Urinary bladder (tissue), 4 donors: Measurements from ENCODE around the gene SNAPC3. TPM values are rescaled to one million over a fixed set of nuclear protein-coding genes. Genes with fewer than 3 reads are reported as not detected.

Source experiments
- DNase-seq: peaks from one replicate; pipeline ENCODE4 v3.0.0-alpha.2; 2015; ENCODE audit errors: extremely low spot score
- H3K27ac ChIP-seq: one replicate; pipeline ENCODE4 v1.5.1; 2013; ENCODE audit warnings: low read depth, mild to moderate bottlenecking, moderate library complexity
- H3K36me3 ChIP-seq: one replicate; pipeline ENCODE4 v1.6.1; 2013; ENCODE audit warnings: mild to moderate bottlenecking, moderate library complexity; ENCODE audit not compliant: insufficient read depth
- H3K4me1 ChIP-seq: one replicate; pipeline ENCODE4 v1.6.1; 2013; ENCODE audit warnings: mild to moderate bottlenecking, moderate library complexity; ENCODE audit not compliant: insufficient read depth
- H3K4me3 ChIP-seq: one replicate; pipeline ENCODE4 v1.5.1; 2013; ENCODE audit warnings: low read depth, low read length
- WGBS: extraction: QIAGEN DNeasy Blood & Tissue Kit; methylation state at CpG from one replicate; pipeline ENCODE4 v1.1.7; 2013; 5-methylcytosine and 5-hydroxymethylcytosine counted together
- polyA plus RNA-seq: library from polyadenylated mRNA; stranded (reverse); fragments of 200-250 nt; gene quantifications from one replicate; pipeline ENCODE4 v1.2.3, GENCODE V29; 2013
- total RNA-seq: library from RNA; depleted of rRNA; stranded (reverse); fragments of >200 nt; gene quantifications from one replicate; pipeline ENCODE4 v1.2.3, GENCODE V29; 2014
- donor health status: healthy with polysubstance abuse.
- donor health status: healthy.

Gene SNAPC3
- total and polyA plus RNA-seq, 2 donors = 19.2 to 76.8 TPM

DNA sequence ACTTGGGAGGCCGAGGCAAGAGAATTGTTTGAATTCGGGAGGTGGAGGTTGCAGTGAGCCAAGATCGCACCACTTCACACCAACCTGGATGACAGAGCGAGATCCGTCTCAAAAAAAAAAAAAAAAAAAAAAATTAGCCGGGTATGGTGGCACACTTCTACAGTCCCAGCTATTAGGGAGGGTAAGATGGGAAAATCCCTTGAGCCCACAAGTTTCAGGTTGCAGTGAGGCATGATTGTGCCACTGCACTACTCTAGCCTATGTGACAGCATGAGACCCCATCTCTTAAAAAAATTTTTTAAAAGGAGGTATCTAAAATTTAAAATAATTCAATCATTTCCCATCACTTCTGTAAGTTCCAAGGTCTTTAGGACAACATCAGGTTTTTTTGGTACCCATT, 62.1 kb downstream of the SNAPC3 start:
- Histone ChIP-seq H3K4me3 (no peak overlapping the region), H3K4me1 (no peaks in the 10 kb centered on the region), H3K27ac (no peak overlapping the region), H3K36me3 (peaks cover 1% of the 10 kb centered on the region)
- no peak for DNase-seq
- 96% methylated on average over 6 of the region's 6 CpGs for WGBS

DNA sequence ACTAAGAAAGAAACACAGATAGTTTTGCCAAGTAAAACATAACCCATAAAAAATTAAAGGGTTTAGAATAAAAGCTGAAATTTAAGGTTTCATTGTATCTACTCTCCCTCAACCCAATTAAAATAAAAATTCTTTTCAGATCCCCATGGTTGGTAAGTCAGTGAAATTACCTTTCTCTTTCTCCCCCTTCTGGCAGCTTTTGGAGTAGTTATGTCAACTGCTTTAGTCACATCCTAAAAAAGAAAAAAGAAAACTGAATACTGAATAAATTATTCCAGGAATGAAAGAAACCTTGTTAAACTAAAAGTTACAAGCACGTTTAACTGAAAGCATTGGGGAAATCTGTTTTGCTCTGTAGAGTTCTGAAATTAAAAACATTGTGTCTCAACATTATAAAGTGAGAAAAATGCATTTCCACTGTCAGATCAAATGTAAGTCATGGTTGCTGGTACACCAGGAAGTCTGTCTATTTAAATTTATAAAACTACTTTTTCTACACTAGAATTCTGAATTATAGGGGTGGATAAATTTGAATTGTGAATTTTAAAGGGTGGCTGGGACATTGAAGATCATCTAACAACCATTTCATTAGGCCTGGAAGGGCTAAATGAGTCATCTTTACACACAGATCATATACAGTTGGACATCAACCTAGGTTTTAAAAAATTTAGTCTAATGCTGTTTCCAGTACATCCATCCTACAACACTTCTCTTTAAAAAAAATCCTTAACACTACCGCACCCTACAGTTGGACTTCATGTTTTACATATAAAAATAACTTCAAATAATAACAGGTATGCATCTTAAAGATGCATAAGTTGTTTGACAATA, 63.4 kb downstream of the SNAPC3 start:
- 55% methylated on average over 2 of the region's 2 CpGs for WGBS
- Histone ChIP-seq H3K4me1 (no peaks in the 10 kb centered on the region), H3K4me3 (no peak overlapping the region), H3K36me3 (peaks cover 1% of the 10 kb centered on the region), H3K27ac (no peak overlapping the region)
- DNase-seq = no peak

DNA sequence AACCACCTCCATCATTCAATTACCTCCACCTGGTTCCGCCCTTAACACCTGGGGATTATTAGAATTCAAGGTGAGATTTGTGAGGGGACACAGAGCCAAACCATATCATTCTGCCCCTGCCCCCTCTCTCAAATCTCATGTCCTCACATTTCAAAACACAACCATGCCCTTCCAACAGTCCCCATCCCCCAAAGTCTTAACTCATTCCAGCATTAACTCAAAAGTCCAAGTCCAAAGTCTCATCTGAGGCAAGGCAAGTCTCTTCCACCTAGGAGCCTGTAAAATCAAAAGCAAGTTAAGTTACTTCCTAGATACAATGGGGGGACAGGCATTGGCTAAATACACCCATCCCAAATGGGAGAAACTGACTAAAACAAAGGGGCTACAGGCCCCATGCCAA, 69.3 kb downstream of the SNAPC3 start:
- H3K4me1 ChIP-seq = no peaks in the 10 kb centered on the region
- 100% methylated on average over 1 of the region's 1 CpG for whole genome bisulfite sequencing
- H3K36me3 ChIP-seq = peaks cover 2% of the 10 kb centered on the region
- H3K4me3 ChIP-seq = no peak overlapping the region
- no peak for DNase-seq
- no peak overlapping the region for H3K27ac ChIP-seq

DNA sequence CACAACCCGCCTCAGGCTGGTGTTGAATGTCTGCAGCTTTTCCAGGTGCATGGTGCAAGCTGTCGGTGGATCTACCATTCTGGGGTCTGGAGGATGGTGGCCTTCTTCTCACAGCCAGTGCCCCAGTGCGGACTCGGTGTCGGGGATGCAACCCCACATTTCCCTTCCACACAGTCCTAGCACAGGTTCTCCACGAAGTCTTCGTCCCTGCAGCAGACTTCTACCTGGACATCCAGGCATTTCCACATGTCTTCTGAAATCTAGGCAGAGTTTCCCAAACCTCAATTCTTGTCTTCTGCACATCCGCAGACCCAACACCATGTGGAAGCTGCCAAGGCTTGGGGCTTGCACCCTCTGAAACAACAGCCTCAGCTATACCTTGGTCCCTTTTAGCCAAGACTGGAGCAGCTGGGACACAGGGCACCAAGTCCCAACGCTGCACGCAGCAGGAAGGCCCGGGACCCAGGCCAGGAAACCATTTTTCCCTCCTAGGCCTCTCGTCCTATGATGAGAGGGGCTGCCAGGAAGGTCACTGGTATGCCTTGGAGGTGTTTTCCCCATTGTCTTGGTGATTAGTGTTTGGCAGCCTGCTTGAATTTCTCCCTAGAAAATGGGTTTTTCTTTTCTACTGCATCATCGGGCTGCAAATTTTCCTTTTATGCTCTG, 69.9 kb downstream of the SNAPC3 start:
- no peaks in the 10 kb centered on the region for H3K4me1 ChIP-seq
- H3K27ac ChIP-seq = no peak overlapping the region
- H3K36me3 ChIP-seq = peaks cover 2% of the 10 kb centered on the region
- no peak for DNase-seq
- WGBS = 94% methylated on average over 13 of the region's 13 CpGs
- no peak overlapping the region for H3K4me3 ChIP-seq

DNA sequence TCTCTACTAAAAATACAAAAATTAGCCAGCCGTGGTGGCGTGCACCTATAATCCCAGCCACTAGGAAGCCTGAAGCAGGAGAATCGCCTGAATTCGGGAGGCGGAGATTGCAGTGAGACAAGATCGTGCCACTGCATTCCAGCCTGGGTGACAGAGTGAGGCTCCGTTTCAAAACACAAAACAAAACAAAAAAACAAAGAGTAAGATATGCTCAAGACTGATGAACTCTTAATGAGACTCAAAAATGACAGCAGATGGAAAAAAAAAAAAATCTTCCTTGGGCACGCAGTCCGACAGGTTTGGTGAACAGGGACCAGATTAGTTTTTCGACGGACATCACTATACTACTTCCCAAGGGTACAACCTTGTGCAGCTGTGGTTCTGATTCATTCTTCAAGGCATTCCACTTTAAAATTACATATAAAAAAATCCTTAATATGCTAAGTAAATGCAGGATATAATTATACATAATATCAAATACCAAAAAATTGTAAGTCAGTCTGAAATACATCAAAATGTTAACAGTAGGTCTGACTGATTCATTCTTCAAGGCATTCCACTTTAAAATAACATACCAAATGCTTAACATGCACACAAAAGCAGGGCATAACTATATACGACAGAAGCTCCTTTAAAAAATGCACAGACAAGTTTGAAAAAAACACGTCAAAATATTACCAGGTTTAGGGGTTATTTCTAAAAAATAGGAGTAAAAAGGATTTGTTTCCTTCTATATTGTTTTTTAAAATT, 75.7 kb downstream of the SNAPC3 start:
- WGBS = 96% methylated on average over 13 of the region's 13 CpGs
- H3K4me1 ChIP-seq = no peaks in the 10 kb centered on the region
- H3K27ac ChIP-seq = no peak overlapping the region
- no peak for DNase-seq
- H3K36me3 ChIP-seq = no peaks in the 10 kb centered on the region
- H3K4me3 ChIP-seq = no peak overlapping the region

DNA sequence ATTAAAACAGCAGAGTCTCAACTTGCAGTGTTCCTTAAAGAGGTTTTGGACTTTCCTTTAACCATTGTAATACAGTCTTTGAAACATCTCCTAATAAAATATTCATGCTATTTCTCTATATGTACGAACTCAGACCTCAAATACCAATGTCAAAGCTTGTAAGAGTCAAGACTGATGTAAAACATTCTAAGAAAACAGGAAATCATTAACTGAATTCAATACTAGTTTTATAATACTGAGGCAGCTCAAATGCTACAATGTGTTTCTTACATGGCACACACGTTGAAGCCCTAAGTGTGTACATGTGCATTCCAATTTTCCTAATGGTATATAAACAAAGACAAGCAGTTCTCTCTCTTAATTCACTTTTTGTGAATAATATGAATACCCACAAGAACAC, 76.5 kb downstream of the SNAPC3 start:
- WGBS = 56% methylated on average over 2 of the region's 2 CpGs
- Histone ChIP-seq H3K4me1 (no peaks in the 10 kb centered on the region), H3K27ac (no peak overlapping the region), H3K4me3 (no peak overlapping the region), H3K36me3 (no peaks in the 10 kb centered on the region)
- no peak for DNase-seq

DNA sequence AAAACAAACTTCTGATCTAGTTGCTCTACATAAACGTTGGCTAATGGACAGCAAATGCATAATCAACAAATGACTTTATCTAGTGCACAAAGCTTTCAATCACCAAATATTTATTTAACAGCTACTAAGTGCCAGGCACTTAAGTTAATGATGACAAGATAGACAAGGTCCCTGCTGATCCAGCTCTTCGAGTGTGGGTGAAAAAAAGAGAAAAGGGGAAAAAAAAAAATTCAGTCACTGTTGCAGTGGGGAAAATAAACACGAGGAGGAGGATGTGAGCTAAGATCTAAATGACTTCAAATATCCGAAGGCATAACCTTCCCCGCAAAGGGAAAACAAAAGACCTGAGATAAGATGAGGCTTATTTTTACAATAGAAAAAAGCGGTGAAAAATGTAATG, 78.5 kb downstream of the SNAPC3 start:
- no peak for DNase-seq
- 41% methylated on average over 6 of the region's 6 CpGs for WGBS
- H3K36me3 ChIP-seq = peaks cover 2% of the 10 kb centered on the region
- H3K4me3 ChIP-seq = no peak overlapping the region
- H3K4me1 ChIP-seq = no peaks in the 10 kb centered on the region
- no peak overlapping the region for H3K27ac ChIP-seq

DNA sequence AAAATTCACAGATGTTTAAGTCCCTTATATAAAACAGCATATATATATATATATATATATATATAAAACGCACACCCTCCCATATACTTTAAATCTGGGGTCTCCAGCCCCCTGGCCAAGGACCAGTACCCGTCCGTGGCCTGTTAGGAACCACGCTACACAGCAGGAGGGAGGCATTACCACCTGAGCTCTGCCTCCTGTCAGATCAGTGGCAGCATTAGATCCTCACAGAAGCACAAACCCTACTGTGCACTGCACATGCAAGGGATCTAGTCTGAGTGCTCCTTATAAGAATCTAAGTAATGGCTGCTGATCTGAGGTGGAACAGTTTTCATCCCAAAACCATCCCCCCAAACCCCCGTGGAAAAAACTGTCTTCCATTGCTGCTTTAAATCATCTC, 79.1 kb downstream of the SNAPC3 start:
- Histone ChIP-seq H3K27ac (no peak overlapping the region), H3K4me3 (no peak overlapping the region), H3K4me1 (no peaks in the 10 kb centered on the region), H3K36me3 (peaks cover 6% of the 10 kb centered on the region)
- WGBS = 85% methylated on average over 5 of the region's 5 CpGs
- no peak for DNase-seq

DNA sequence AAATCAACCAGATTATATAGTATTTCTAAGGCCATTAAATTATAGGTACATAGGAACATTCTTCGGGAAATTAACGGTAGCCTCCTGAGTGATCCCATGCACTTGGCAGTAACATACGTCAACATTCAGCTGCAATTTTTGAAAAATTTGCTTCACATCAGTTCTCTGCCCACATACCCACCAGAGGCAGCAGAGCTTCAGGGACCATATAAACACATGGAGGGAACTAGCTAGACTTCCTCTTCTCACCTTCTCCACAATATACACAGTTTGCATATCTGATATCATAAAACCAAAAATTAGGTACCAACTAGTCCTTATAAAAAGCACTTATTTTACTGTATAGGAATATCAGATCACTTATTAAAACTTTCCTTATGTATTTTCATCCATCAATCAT, 83.2 kb downstream of the SNAPC3 start:
- no peak for DNase-seq
- WGBS = 90% methylated on average over 3 of the region's 3 CpGs
- peaks cover 7% of the 10 kb centered on the region for H3K36me3 ChIP-seq
- no peaks in the 10 kb centered on the region for H3K4me1 ChIP-seq
- H3K4me3 ChIP-seq = no peak overlapping the region
- no peak overlapping the region for H3K27ac ChIP-seq

DNA sequence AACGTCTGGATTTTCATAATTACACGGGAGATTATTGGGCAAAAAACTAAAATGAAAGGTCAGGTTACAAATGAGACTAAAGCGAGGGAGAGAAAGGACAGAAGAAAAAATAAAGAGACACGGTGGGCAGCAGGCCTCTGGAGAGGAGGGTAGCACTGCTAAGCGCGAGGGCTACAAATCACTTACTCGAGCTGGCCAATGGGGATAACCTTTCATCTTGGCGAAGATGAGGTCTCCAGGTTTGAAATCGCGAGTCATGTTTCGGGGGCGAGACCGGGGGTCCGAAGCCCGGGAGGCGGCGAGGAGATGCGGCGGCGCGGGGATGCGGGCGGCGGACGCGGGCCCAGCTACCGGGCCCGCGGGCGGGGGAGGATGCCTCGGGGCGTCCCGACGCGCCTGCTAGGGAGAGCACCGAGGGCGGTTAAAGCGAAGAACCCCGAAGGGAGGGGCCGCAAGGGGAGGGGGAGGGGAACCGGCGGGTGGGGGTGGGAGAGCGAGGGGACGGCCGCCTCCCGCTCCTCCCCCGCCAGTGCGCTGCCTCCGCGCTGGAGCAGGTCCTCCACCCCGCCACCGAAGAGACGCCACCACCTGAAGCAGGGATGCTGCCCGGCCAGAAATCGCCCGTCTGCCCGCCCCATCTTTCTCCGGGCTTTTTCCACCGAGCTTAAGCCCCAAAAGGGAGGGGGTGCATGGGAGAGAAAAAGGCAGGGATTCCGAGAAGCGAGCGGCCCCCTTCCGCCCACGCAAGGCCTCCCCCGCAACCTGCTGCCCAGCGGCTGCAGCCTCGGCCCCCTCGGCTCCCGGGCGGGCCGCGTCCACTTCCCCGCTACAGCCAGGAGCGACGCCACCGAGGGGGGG, 87.5 kb downstream of the SNAPC3 start:
- WGBS = under 1% methylated on average over 76 of the region's 76 CpGs
- peak overlapping the region; percentile 97 for H3K4me3 ChIP-seq
- DNase-seq = no peak
- H3K36me3 ChIP-seq = peaks cover 7% of the 10 kb centered on the region
- peak overlapping the region; percentile 89 for H3K27ac ChIP-seq
- peaks cover 2% of the 10 kb centered on the region for H3K4me1 ChIP-seq

DNA sequence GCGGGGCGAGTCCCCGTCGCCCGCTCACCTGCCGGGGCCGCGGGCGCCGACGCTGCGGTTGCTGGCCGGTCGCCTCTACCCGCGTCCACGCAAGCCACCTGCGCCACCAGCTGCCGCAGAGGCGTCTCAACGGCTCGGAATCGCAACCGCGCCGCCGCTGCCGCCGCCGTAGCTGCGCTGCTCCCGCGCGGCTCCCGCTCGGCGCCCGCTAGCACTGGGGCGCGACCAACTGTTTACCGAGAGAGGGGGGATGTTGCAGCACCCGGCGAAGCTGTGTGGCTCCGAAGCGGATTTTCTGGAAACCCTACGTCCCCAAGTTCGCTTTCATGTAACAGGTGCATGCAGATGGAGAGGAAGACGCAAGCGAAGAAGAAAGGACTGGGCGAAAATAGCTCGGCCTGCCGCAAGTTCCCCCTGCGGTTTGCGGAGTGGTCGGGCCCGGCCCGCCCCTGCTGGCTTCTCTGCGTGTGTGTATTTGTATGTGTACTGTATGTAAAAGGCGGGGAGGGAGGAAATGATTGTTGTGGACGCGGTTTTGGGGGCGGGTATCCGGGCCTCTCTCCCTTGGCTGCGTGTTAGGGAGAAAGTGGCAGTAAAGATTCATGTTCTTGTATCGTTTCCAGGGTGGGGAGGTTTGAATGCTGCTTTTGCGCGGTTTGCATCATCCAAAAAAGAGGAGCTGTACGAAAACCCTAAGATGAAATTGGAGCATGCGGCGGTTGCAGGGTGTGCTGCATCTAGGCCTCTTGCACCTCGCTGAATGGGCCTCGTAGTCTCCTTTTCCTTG, 88.3 kb downstream of the SNAPC3 start, which contains the start of gene PSIP1:
Gene PSIP1 (minus strand): TSS at position 182 of the 787 bp plus-strand sequence. CDS start 782 bp downstream, outside the sequence.
- peak within 1 kb of the TSS; percentile 89 for H3K27ac ChIP-seq

More for the DNA sequence above, 88.3 kb downstream of the SNAPC3 start, which contains the start of gene PSIP1:
- Histone ChIP-seq H3K4me3 (peak within 1 kb of the TSS; percentile 97), H3K4me1 (peaks cover 2% of the 10 kb centered on the region), H3K36me3 (peaks cover 5% of the 10 kb centered on the region)
- WGBS = under 1% methylated on average over 72 of the region's 72 CpGs
- DNase-seq = peak; percentile 76
